ENCODE data around the gene GPR107.
A peak's percentile ranks its signal among the peaks of the same experiment; 100 is the strongest.

DNA sequence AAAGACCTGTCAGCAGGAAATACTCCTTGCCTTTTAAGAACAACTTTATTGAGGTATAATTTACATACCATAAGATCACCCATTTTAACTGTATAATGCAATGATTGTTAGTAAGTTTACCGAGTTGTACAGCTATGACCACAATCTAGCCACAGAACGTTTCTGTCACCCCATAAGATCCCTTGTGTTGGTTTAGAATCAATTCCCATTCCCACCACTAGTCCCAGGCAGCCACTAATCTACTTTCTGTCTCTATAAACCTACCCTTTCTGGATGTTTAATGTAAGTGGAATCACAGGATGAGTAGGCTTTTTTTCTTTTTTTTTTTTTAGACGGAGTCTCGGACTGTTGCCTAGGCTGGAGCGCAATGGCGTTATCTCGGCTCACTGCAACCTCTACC, 4.4 kb downstream of the GPR107 start:
- TF ChIP-seq, protein P1, sequence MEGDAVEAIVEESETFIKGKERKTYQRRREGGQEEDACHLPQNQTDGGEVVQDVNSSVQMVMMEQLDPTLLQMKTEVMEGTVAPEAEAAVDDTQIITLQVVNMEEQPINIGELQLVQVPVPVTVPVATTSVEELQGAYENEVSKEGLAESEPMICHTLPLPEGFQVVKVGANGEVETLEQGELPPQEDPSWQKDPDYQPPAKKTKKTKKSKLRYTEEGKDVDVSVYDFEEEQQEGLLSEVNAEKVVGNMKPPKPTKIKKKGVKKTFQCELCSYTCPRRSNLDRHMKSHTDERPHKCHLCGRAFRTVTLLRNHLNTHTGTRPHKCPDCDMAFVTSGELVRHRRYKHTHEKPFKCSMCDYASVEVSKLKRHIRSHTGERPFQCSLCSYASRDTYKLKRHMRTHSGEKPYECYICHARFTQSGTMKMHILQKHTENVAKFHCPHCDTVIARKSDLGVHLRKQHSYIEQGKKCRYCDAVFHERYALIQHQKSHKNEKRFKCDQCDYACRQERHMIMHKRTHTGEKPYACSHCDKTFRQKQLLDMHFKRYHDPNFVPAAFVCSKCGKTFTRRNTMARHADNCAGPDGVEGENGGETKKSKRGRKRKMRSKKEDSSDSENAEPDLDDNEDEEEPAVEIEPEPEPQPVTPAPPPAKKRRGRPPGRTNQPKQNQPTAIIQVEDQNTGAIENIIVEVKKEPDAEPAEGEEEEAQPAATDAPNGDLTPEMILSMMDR (IDR thresholded peaks at IDR 0.05) = peak in 1 of 4 experiments; percentile 11
- no peak for TF ChIP-seq POLR2A (IDR thresholded peaks at IDR 0.05)
